Transverse colon (tissue), 4 donors: ENCODE measurements around the gene SAXO1. TPM values are rescaled to one million over a fixed set of nuclear protein-coding genes. Genes with fewer than 3 reads are reported as not detected.

Source experiments
- DNase-seq: peaks from one replicate; pipeline ENCODE4 v3.0.0-alpha.2; 2019
- H3K27ac ChIP-seq, 4 donors: fragments of 200-600 bp; sonication (generic); 2 replicates each; pipeline ENCODE4 v1.5.1; 2016 to 2018; ENCODE audit warnings: inconsistent platforms in 4 of 4
- H3K27me3 ChIP-seq: fragments of 200-600 bp; sonication (generic); 2 replicates; pipeline ENCODE4 v1.5.1; 2017; ENCODE audit warnings: inconsistent platforms
- H3K36me3 ChIP-seq, 4 donors: fragments of 200-600 bp; sonication (generic); 2 replicates each; pipeline ENCODE4 v1.5.1; 2017 to 2019; ENCODE audit warnings: inconsistent platforms in 4 of 4
- H3K4me1 ChIP-seq, 4 donors: fragments of 200-600 bp; sonication (generic); 2 replicates each; pipeline ENCODE4 v1.5.1; 2017 to 2020; ENCODE audit warnings: inconsistent platforms in 4 of 4
- H3K4me3 ChIP-seq, 4 donors: fragments of 200-600 bp; sonication (generic); 1 replicate in 1 of 4; 2 replicates in 3 of 4; pipeline versions ENCODE4 v1.5.1 to v1.6.1; 2017 to 2019; ENCODE audit warnings: inconsistent platforms in 4 of 4
- H3K9me3 ChIP-seq, 2 donors: fragments of 200-600 bp; sonication (generic); 2 replicates each; pipeline ENCODE4 v1.5.1; 2017 to 2019; ENCODE audit warnings: inconsistent platforms in 2 of 2
- EP300 ChIP-seq: sonication (generic); formaldehyde crosslinking; IDR thresholded peaks from one replicate; pipeline ENCODE4 v1.6.1; 2017; ENCODE audit warnings: antibody characterized with exemption, low read depth
- POLR2A ChIP-seq: fragments of 450-650 bp; IDR thresholded peaks from one replicate; pipeline ENCODE4 v1.6.1; 2016; ENCODE audit warnings: antibody characterized with exemption, mild to moderate bottlenecking, moderate library complexity
- POLR2AphosphoS5 ChIP-seq, 3 donors: sonication (generic); formaldehyde crosslinking; IDR thresholded peaks; one replicate each; pipeline ENCODE4 v1.6.1; 2016; ENCODE audit warnings: antibody characterized with exemption in 3 of 3
- WGBS, 2 donors: methylation state at CpG; one replicate each; pipeline ENCODE4 v1.1.5; 2018; ENCODE audit warnings: low coverage in 1 of 2; 5-methylcytosine and 5-hydroxymethylcytosine counted together
- in situ Hi-C, 4 donors: fragments of 200-750 bp; cut with MboI; loops; one replicate each; pipeline versions ENCODE4 v1.15.0 to v1.15.1; 2017; ENCODE audit warnings: low sequenced_read_pairs in 3 of 4, low pct_ligation_motif_present in 1 of 4, low pct_unique_long_range_greater_than_20kb in 1 of 4
- intact Hi-C: fragments of 100-400 bp; cut with DNase I; formaldehyde crosslinking; loops from one replicate; pipeline ENCODE4 v1.15.1; 2023; ENCODE audit warnings: low total_unique reads
- total RNA-seq, 4 donors: library from RNA; depleted of rRNA; stranded (reverse); fragments of >200 nt; gene quantifications; one replicate each; pipeline ENCODE4 v1.1.0, GENCODE V29; 2016
- TF ChIP-seq, protein P1 (sequence below), 5 experiments: fragments of 200-600 bp in 3 of 5; fragments of 450-650 bp in 2 of 5; sonication (generic) in 3 of 5; IDR thresholded peaks; 1 replicate in 2 of 5; 2 replicates in 3 of 5; pipeline ENCODE4 v1.5.1; 2016 to 2017; ENCODE audit warnings: antibody characterized with exemption in 5 of 5, inconsistent platforms in 3 of 5, mild to moderate bottlenecking in 2 of 5, moderate library complexity in 1 of 5

SAXO1 gene
- total RNA-seq, 4 donors from 2014 or later = 0.41 TPM; not detected in 3

DNA sequence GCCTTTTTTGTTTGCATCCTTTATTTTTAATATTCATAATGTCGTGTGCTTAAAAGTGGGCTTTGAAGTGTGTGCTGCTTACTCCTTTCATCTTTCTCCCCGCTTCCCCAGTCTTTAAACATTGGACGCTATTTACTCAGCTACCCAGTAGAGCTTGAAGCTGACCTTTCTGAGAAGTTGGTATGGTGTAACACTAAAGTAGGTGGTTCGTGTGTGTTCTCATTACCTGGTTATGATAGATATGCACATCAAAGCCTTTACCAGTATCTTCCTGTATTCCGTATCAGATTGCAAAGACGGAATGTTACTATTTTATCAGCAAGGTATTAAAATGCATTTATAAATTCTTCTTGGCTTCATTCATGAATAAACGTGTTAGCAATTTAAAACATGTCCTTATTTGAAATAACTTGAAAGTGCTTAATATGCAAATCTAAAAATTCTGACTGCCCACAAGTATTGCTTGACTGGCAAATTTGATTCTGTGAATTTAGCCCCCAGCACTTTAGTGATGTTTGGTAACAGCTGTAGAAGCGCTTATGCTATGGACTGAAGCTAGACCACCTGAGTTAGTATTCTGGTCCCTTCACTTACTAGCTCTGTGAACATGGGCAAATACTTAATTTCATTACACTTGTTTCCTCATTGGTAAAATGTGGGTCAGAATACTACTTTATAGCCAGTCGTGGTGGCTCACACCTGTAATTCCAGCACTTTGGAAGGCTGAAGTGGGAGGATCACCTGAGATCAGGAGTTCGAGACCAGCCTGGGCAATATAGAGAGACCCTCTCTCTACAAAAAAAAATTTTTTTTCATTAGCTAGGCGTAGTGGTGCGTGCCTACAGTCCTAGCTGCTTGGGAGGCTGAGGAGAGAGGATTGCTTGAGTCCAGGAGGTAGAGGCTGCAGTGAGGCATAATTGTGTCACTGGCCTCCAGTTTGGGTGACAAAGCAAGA, 17.9 kb upstream of the SAXO1 start:
- peak overlapping the region; percentile 77 to 81 (median 80) for H3K4me3 ChIP-seq
- H3K4me1 ChIP-seq = peaks cover 20 to 40% (median 27%) of the 10 kb centered on the region in 4 donors
- no peaks in the 10 kb centered on the region for H3K27me3 ChIP-seq
- peak overlapping the region; percentile 94 to 98 (median 97) for H3K27ac ChIP-seq
- intact Hi-C loops (no loop called here), in situ Hi-C loops (no loop called here)
- WGBS, 2 donors = 66 to 77% methylated on average over 10 to 12 of the region's 12 CpGs
- H3K36me3 ChIP-seq = no peaks in the 10 kb centered on the region
- H3K9me3 ChIP-seq = no peaks in the 10 kb centered on the region
- TF ChIP-seq EP300 (no peak), POLR2A (no peak), POLR2AphosphoS5 (IDR thresholded peaks at IDR 0.05) (no peak)
- TF ChIP-seq, protein P1, sequence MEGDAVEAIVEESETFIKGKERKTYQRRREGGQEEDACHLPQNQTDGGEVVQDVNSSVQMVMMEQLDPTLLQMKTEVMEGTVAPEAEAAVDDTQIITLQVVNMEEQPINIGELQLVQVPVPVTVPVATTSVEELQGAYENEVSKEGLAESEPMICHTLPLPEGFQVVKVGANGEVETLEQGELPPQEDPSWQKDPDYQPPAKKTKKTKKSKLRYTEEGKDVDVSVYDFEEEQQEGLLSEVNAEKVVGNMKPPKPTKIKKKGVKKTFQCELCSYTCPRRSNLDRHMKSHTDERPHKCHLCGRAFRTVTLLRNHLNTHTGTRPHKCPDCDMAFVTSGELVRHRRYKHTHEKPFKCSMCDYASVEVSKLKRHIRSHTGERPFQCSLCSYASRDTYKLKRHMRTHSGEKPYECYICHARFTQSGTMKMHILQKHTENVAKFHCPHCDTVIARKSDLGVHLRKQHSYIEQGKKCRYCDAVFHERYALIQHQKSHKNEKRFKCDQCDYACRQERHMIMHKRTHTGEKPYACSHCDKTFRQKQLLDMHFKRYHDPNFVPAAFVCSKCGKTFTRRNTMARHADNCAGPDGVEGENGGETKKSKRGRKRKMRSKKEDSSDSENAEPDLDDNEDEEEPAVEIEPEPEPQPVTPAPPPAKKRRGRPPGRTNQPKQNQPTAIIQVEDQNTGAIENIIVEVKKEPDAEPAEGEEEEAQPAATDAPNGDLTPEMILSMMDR (IDR thresholded peaks at IDR 0.05) = no peak
- no peak for DNase-seq

DNA sequence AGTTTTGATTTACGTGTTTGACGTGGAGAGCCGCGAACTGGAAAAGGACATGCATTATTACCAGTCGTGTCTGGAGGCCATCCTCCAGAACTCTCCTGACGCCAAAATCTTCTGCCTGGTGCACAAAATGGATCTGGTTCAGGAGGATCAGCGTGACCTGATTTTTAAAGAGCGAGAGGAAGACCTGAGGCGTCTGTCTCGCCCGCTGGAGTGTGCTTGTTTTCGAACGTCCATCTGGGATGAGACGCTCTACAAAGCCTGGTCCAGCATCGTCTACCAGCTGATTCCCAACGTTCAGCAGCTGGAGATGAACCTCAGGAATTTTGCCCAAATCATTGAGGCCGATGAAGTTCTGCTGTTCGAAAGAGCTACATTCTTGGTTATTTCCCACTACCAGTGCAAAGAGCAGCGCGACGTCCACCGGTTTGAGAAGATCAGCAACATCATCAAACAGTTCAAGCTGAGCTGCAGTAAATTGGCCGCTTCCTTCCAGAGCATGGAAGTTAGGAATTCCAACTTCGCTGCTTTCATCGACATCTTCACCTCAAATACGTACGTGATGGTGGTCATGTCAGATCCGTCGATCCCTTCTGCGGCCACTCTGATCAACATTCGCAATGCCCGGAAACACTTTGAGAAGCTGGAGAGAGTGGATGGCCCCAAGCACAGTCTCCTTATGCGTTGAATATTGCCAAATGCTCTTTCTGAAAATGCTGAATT, 17.1 kb upstream of the SAXO1 start:
- H3K9me3 ChIP-seq = no peaks in the 10 kb centered on the region
- peak overlapping the region; percentile 94 to 98 (median 97) for H3K27ac ChIP-seq
- TF ChIP-seq, protein P1 (IDR thresholded peaks at IDR 0.05) = no peak
- no peak for TF ChIP-seq POLR2A
- TF ChIP-seq EP300 = no peak
- no peak for TF ChIP-seq POLR2AphosphoS5 (IDR thresholded peaks at IDR 0.05)
- intact Hi-C loops = no loop called here
- no peaks in the 10 kb centered on the region for H3K36me3 ChIP-seq
- DNase-seq = peak; percentile 16
- no peaks in the 10 kb centered on the region for H3K27me3 ChIP-seq
- in situ Hi-C loops = loop anchor here in 3 of 4 donors (25.0 kb wide), 3 partner anchors 613 to 1513 kb away; no protein-coding TSS in a partner anchor
- peaks cover 20 to 40% (median 27%) of the 10 kb centered on the region in 4 donors for H3K4me1 ChIP-seq
- WGBS, 2 donors = 8 to 33% methylated on average over 8 to 33 of the region's 33 CpGs
- H3K4me3 ChIP-seq = peak overlapping the region; percentile 77 to 81 (median 80)

DNA sequence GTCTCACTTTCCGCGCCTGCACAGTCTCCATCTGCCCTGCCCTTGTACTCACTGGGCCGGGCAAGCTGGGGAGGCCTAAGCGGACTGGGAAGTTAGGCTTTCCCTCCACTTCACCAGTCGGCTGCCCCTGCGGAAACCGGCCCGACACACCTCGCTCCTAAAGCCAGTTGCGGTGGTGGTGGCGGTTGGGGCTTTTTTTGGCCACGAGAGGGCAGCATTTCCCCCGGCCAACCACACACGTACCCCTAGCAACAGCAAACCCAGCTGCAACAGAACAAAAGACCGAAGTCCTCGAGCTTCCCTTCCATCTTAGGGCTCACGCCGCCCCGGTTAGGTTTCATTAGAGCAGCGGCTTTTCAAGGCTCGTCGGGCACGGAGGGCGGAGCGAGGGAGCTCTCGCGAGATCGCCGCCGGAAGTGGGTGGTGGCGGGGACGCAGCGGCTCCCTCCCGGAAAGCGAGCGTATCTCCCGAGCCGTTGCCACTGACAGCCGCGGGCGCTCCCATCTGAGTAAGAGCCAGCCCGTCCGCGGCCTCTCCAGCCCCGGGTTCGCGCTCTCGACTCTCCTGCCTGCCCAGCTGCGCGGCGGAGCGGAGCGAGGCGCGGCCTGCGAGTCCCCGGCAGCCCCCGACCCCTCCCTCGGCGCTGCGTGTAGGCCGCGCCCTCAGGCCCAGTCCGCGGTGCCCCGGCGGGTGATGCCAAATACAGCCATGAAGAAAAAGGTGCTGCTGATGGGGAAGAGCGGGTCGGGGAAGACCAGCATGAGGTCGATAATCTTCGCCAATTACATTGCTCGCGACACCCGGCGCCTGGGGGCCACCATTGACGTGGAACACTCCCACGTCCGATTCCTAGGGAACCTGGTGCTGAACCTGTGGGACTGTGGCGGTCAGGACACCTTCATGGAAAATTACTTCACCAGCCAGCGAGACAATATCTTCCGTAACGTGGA, 16.2 kb upstream of the SAXO1 start, which contains the start of gene RRAGA:
Gene RRAGA, plus strand, starts transcription at position 462 of the 951 bp plus-strand sequence. Its CDS starts 233 bp downstream, at position 695.
- peak; percentile 88 to 93 (median 89) for TF ChIP-seq POLR2AphosphoS5 (IDR thresholded peaks at IDR 0.05)
- peak; percentile 91 for TF ChIP-seq POLR2A
- no peak for TF ChIP-seq EP300
- TF ChIP-seq, protein P1 (IDR thresholded peaks at IDR 0.05) = peak; percentile 78 to 97 (median 90)
- H3K36me3 ChIP-seq = no peaks in the 10 kb centered on the region
- peaks cover 20 to 40% (median 27%) of the 10 kb centered on the region in 4 donors for H3K4me1 ChIP-seq
- no peaks in the 10 kb centered on the region for H3K27me3 ChIP-seq
- in situ Hi-C loops = loop anchor here in 3 of 4 donors (25.0 kb wide), 3 partner anchors 612 to 1512 kb away; no protein-coding TSS in a partner anchor
- H3K4me3 ChIP-seq = peak within 1 kb of the TSS; percentile 77 to 81 (median 80)
- DNase-seq = peak; percentile 96
- 1% methylated on average over 39 of the region's 82 CpGs; no CpG with 5 or more reads in 1 of the 2 donors for WGBS, 2 donors
- H3K9me3 ChIP-seq = no peaks in the 10 kb centered on the region
- intact Hi-C loops = no loop called here
- H3K27ac ChIP-seq = peak within 1 kb of the TSS; percentile 94 to 98 (median 97)
